SK-N-SH (cell line): ENCODE data around the gene WNT6. TPM values are rescaled to one million over a fixed set of nuclear protein-coding genes. Genes with fewer than 3 reads are reported as not detected.

Source experiments
- CTCF ChIA-PET: fragments of 300-600, 350-600 bp; formaldehyde crosslinking; extraction: SDS; loops from one replicate; lab custom pipeline; 2021; lab: Yijun Ruan, JAX
- POLR2A ChIA-PET: fragments of 350-600 bp; sonication (Branson Sonifier 250); formaldehyde crosslinking; extraction: SDS; loops from one replicate; lab custom pipeline; 2020; ENCODE audit warnings: antibody characterized with exemption, inconsistent platforms; lab: Yijun Ruan, JAX
- DNase-seq: peaks from one replicate; pipeline ENCODE4 v3.0.0; 2012
- H2AFZ ChIP-seq: fragments of 200-600 bp; sonication (generic); 2 replicates; pipeline ENCODE4 v1.8.1; 2016; ENCODE audit warnings: antibody characterized with exemption, mild to moderate bottlenecking, low read depth
- H3F3A ChIP-seq: fragments of 200-600 bp; sonication (generic); replicated peaks from 2 replicates; pipeline ENCODE3; 2016; ENCODE audit warnings: antibody characterized with exemption, mild to moderate bottlenecking; ENCODE audit not compliant: insufficient read depth
- H3K27ac ChIP-seq, 2 experiments: fragments of 200-500 bp in 1 of 2; fragments of 200-600 bp in 1 of 2; sonication (Bioruptor generic) in 1 of 2; sonication (generic), shearing (Covaris generic) in 1 of 2; 2 replicates each; pipeline versions ENCODE4 v1.5.1 to v1.6.1; 2014 to 2016; ENCODE audit warnings: low read depth in 2 of 2, inconsistent platforms in 1 of 2, low read length in 1 of 2, mild to moderate bottlenecking in 1 of 2, mixed read lengths in 1 of 2
- H3K27me3 ChIP-seq: fragments of 200-600 bp; sonication (generic), shearing (Covaris generic); 2 replicates; pipeline ENCODE4 v1.6.1; 2016; ENCODE audit warnings: mixed run types; ENCODE audit not compliant: insufficient read depth
- H3K36me3 ChIP-seq, 2 experiments: fragments of 200-500 bp in 1 of 2; fragments of 200-600 bp in 1 of 2; sonication (Bioruptor generic) in 1 of 2; sonication (generic) in 1 of 2; replicated peaks in 1 of 2; 2 replicates each; pipeline versions ENCODE3 to v1.5.1; 2014 to 2016; ENCODE audit warnings: low read length in 1 of 2, mild to moderate bottlenecking in 1 of 2; ENCODE audit not compliant: insufficient read depth in 2 of 2, control insufficient read depth in 1 of 2
- H3K4me1 ChIP-seq, 2 experiments: fragments of 200-500 bp in 1 of 2; fragments of 200-600 bp in 1 of 2; sonication (Bioruptor generic) in 1 of 2; sonication (generic), shearing (Covaris generic) in 1 of 2; 2 replicates each; pipeline versions ENCODE4 v1.5.1 to v1.6.1; 2014 to 2016; ENCODE audit warnings: low read depth in 1 of 2, low read length in 1 of 2, mixed run types in 1 of 2; ENCODE audit not compliant: insufficient read depth in 2 of 2, control insufficient read depth in 1 of 2
- H3K4me2 ChIP-seq: fragments of 200-600 bp; sonication (generic), shearing (Covaris generic); 2 replicates; pipeline ENCODE4 v1.6.1; 2017; ENCODE audit warnings: mixed run types
- H3K4me3 ChIP-seq, 2 experiments: fragments of 200-500 bp in 1 of 2; fragments of 200-600 bp in 1 of 2; sonication (Bioruptor generic) in 1 of 2; sonication (generic), shearing (Covaris generic) in 1 of 2; 2 replicates each; pipeline versions ENCODE4 v1.5.1 to v1.8.1; 2014 to 2016; ENCODE audit warnings: low read depth in 2 of 2, inconsistent platforms in 1 of 2, low read length in 1 of 2, mild to moderate bottlenecking in 1 of 2, mixed read lengths in 1 of 2, moderate library complexity in 1 of 2
- H3K79me2 ChIP-seq: fragments of 200-600 bp; sonication (generic); 2 replicates; pipeline ENCODE4 v1.8.1; 2017; ENCODE audit warnings: mild to moderate bottlenecking; ENCODE audit not compliant: insufficient read depth
- H3K9ac ChIP-seq: fragments of 200-600 bp; sonication (generic); 2 replicates; pipeline ENCODE4 v1.6.1; 2017; ENCODE audit warnings: mixed run types
- H3K9me2 ChIP-seq: fragments of 200-600 bp; sonication (generic); 2 replicates; pipeline ENCODE4 v1.6.1; 2017; ENCODE audit warnings: mixed run types
- H3K9me3 ChIP-seq: fragments of 200-600 bp; sonication (generic); 2 replicates; pipeline ENCODE4 v1.6.1; 2017; ENCODE audit warnings: mixed run types, mild to moderate bottlenecking, moderate library complexity
- H4K20me1 ChIP-seq: fragments of 200-600 bp; sonication (generic); 2 replicates; pipeline ENCODE4 v1.6.1; 2017; ENCODE audit warnings: mild to moderate bottlenecking, mixed run types; ENCODE audit not compliant: insufficient read depth
- CTCF ChIP-seq: fragments of 200-600 bp; sonication (generic); IDR thresholded peaks from 2 replicates; pipeline ENCODE4 v1.6.1; 2017; ENCODE audit warnings: antibody characterized with exemption, mild to moderate bottlenecking, moderate library complexity
- ELF1 ChIP-seq: IDR thresholded peaks from 2 replicates; pipeline ENCODE4 v1.4.0; 2012
- EZH2phosphoT487 ChIP-seq: fragments of 200-600 bp; sonication (generic); IDR thresholded peaks from 2 replicates; pipeline ENCODE4 v1.6.1; 2017; ENCODE audit warnings: low read depth, mixed run types, mild to moderate bottlenecking, antibody characterized with exemption, moderate library complexity, borderline replicate concordance
- FOSL2 ChIP-seq: IDR thresholded peaks from 2 replicates; pipeline ENCODE4 v1.4.0; 2012; ENCODE audit warnings: low read depth, mild to moderate bottlenecking, moderate library complexity, borderline replicate concordance
- FOXM1 ChIP-seq: IDR thresholded peaks from 2 replicates; pipeline ENCODE4 v1.4.0; 2012; ENCODE audit warnings: low read depth, mild to moderate bottlenecking
- JUND ChIP-seq: IDR thresholded peaks from 2 replicates; pipeline ENCODE4 v1.4.0; 2012
- MEF2A ChIP-seq: IDR thresholded peaks from 2 replicates; pipeline ENCODE4 v1.4.0; 2012; ENCODE audit warnings: low read depth, borderline replicate concordance
- MXI1 ChIP-seq: IDR thresholded peaks from 2 replicates; pipeline ENCODE4 v1.6.1; 2012; ENCODE audit warnings: mild to moderate bottlenecking, low read depth, low read length, improper control_type of control experiment
- NFIC ChIP-seq: IDR thresholded peaks from 2 replicates; pipeline ENCODE4 v1.4.0; 2012; ENCODE audit warnings: borderline replicate concordance
- NRF1 ChIP-seq: IDR thresholded peaks from 2 replicates; pipeline ENCODE4 v1.6.1; 2012; ENCODE audit warnings: low read depth, mild to moderate bottlenecking, low read length
- RCOR1 ChIP-seq: fragments of 150-350 bp; IDR thresholded peaks from 2 replicates; pipeline ENCODE4 v1.6.1; 2017; ENCODE audit warnings: antibody characterized with exemption, low read length
- REST ChIP-seq: IDR thresholded peaks from 2 replicates; pipeline ENCODE4 v1.6.1; 2012; ENCODE audit warnings: mild to moderate bottlenecking, low read depth, low read length, moderate library complexity
- RXRA ChIP-seq: IDR thresholded peaks from 2 replicates; pipeline ENCODE4 v1.4.0; 2012; ENCODE audit warnings: low read depth, mild to moderate bottlenecking, borderline replicate concordance
- SMC3 ChIP-seq: IDR thresholded peaks from 2 replicates; pipeline ENCODE4 v1.6.1; 2012; ENCODE audit warnings: low read depth, low read length, improper control_type of control experiment
- TCF12 ChIP-seq: IDR thresholded peaks from 2 replicates; pipeline ENCODE4 v1.4.0; 2012
- USF1 ChIP-seq: IDR thresholded peaks from 2 replicates; pipeline ENCODE4 v1.4.0; 2012; ENCODE audit warnings: low read depth, borderline replicate concordance
- YY1 ChIP-seq: IDR thresholded peaks from 2 replicates; pipeline ENCODE4 v1.4.0; 2012; ENCODE audit warnings: low read depth, mild to moderate bottlenecking
- WGBS: methylation state at CpG from one replicate; pipeline ENCODE4 v1.1.6; 2017; ENCODE audit warnings: low lambda C conversion rate; 5-methylcytosine and 5-hydroxymethylcytosine counted together
- polyA plus RNA-seq, 3 experiments: library from polyadenylated mRNA; depleted of rRNA; stranded (reverse); fragments of >200 nt; gene quantifications; 2 replicates each; pipeline ENCODE4 v1.2.3, GENCODE V29; 2012
- TF ChIP-seq, protein P1 (sequence below): fragments of 150-350 bp; IDR thresholded peaks from 2 replicates; pipeline ENCODE4 v1.6.1; 2017; ENCODE audit warnings: antibody characterized with exemption, low read length, low read depth, borderline replicate concordance
- TF ChIP-seq, protein P2 (sequence below): IDR thresholded peaks from 2 replicates; pipeline ENCODE4 v1.4.0; 2012; ENCODE audit warnings: low read depth
- TF ChIP-seq, protein P3 (sequence below): fragments of 150-350 bp; IDR thresholded peaks from 2 replicates; pipeline ENCODE4 v1.6.1; 2016; ENCODE audit warnings: mild to moderate bottlenecking, low read depth, low read length

Gene WNT6
- polyA plus RNA-seq, 1 of the 3 experiments (the other 2 are of a cell fraction): 0.08 TPM

- POLR2A ChIA-PET: no interaction called here
- H3K27ac ChIP-seq: no peak overlapping the region
- H3K4me3 ChIP-seq: no peak overlapping the region
- H3K9ac ChIP-seq: no peak overlapping the region
- CTCF ChIA-PET: interaction anchor here (1.1 to 1.4 kb wide), 2 partner anchors 15 to 121 kb away, joined by 5 read pairs; no protein-coding TSS in a partner anchor
- H2AFZ ChIP-seq: no peak overlapping the region
- H3K27me3 ChIP-seq: no peaks in the 10 kb centered on the region; the same call in 1 of the 2 replicates
- H4K20me1 ChIP-seq: no peaks in the 10 kb centered on the region
- no peak for DNase-seq
- no peaks in the 10 kb centered on the region for H3K36me3 ChIP-seq
- no peaks in the 10 kb centered on the region for H3F3A ChIP-seq
- TF ChIP-seq RCOR1 (no peak), FOSL2 (no peak), USF1 (no peak), NRF1 (no peak), TCF12 (no peak), NFIC (no peak), MXI1 (no peak), MEF2A (no peak), RXRA (no peak)
- TF ChIP-seq, protein P1, sequence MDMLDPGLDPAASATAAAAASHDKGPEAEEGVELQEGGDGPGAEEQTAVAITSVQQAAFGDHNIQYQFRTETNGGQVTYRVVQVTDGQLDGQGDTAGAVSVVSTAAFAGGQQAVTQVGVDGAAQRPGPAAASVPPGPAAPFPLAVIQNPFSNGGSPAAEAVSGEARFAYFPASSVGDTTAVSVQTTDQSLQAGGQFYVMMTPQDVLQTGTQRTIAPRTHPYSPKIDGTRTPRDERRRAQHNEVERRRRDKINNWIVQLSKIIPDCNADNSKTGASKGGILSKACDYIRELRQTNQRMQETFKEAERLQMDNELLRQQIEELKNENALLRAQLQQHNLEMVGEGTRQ: no peak
- TF ChIP-seq, protein P2, sequence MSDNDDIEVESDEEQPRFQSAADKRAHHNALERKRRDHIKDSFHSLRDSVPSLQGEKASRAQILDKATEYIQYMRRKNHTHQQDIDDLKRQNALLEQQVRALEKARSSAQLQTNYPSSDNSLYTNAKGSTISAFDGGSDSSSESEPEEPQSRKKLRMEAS: no peak
- peaks cover 0 to 10% of the 10 kb centered on the region in 2 experiments; a peak in 2 of 4 replicates for H3K4me1 ChIP-seq
- 0% methylated on average over 1 of the region's 3 CpGs for WGBS
- H3K9me2 ChIP-seq: no peaks in the 10 kb centered on the region
- no peaks in the 10 kb centered on the region for H3K79me2 ChIP-seq
- no peak overlapping the region for H3K4me2 ChIP-seq
- no peaks in the 10 kb centered on the region for H3K9me3 ChIP-seq
These were observed 27.5 kb upstream of the WNT6 start for GRCh38 chr2:218832081-218832480.

GRCh38 chr2:218832520-218832919 is 27.1 kb upstream of the WNT6 start:
- Histone ChIP-seq H3K4me3 (no peak overlapping the region), H3F3A (no peaks in the 10 kb centered on the region), H2AFZ (no peak overlapping the region), H3K36me3 (no peaks in the 10 kb centered on the region), H3K27ac (no peak overlapping the region), H4K20me1 (no peaks in the 10 kb centered on the region), H3K4me2 (no peak overlapping the region), H3K4me1 (peaks cover 0 to 10% of the 10 kb centered on the region in 2 experiments; a peak in 2 of 4 replicates), H3K9me2 (no peaks in the 10 kb centered on the region), H3K9me3 (no peaks in the 10 kb centered on the region), H3K9ac (no peak overlapping the region), H3K79me2 (no peaks in the 10 kb centered on the region), H3K27me3 (no peaks in the 10 kb centered on the region; the same call in 1 of the 2 replicates)
- ChIA-PET CTCF (interaction anchor here (1.1 to 1.4 kb wide), 2 partner anchors 15 to 121 kb away, joined by 5 read pairs; no protein-coding TSS in a partner anchor), POLR2A (interaction anchor here (0.5 kb wide), 1 partner anchor 289 kb away, joined by 4 read pairs; no protein-coding TSS in a partner anchor)
- WGBS: 75% methylated on average over 3 of the region's 3 CpGs
- DNase-seq: no peak
- TF ChIP-seq JUND (no peak), FOSL2 (no peak), CTCF (no peak), ELF1 (no peak), EZH2phosphoT487 (no peak), MEF2A (no peak), TCF12 (no peak), SMC3 (no peak), FOXM1 (no peak), REST (no peak), MXI1 (no peak), YY1 (no peak)
- TF ChIP-seq, protein P3, sequence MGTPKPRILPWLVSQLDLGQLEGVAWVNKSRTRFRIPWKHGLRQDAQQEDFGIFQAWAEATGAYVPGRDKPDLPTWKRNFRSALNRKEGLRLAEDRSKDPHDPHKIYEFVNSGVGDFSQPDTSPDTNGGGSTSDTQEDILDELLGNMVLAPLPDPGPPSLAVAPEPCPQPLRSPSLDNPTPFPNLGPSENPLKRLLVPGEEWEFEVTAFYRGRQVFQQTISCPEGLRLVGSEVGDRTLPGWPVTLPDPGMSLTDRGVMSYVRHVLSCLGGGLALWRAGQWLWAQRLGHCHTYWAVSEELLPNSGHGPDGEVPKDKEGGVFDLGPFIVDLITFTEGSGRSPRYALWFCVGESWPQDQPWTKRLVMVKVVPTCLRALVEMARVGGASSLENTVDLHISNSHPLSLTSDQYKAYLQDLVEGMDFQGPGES: no peak
